A673 (cell line): ENCODE data around the gene PSG11. TPM values are rescaled to one million over a fixed set of nuclear protein-coding genes. Genes with fewer than 3 reads are reported as not detected.
"Not testable (repeated sequence)": the region's sequence is repeated elsewhere in the genome, so short reads cannot be mapped to it uniquely, and the experiment has no call there.

Source experiments
- BruUV-seq: library from RNA; stranded (reverse); fragments of 400-500 nt; replicated peaks from 2 replicates; lab custom pipeline; 2021; lab: Mats Ljungman, UMichigan
- CTCF ChIA-PET: fragments of 300-600 bp; sonication (Branson Sonifier 250); formaldehyde crosslinking; loops from one replicate; lab custom pipeline; 2022; ENCODE audit warnings: antibody characterized with exemption; lab: Charles Lee
- POLR2A ChIA-PET: fragments of 300-600 bp; sonication (Branson Sonifier 250); formaldehyde crosslinking; loops from one replicate; lab custom pipeline; 2022; ENCODE audit warnings: antibody characterized with exemption; ENCODE audit not compliant: low non-redundant PET; lab: Charles Lee
- DNase-seq: peaks from one replicate; pipeline ENCODE4 v3.0.0-alpha.2; 2015; ENCODE audit warnings: low spot score
- H3K27ac ChIP-seq: fragments of 200-600 bp; sonication (generic); 2 replicates; pipeline ENCODE4 v1.5.1; 2016; ENCODE audit warnings: mixed run types, low read depth, mild to moderate bottlenecking, mixed read lengths, antibody characterized with exemption, low read length; ENCODE audit not compliant: poor library complexity, severe bottlenecking
- H3K27me3 ChIP-seq: fragments of 200-600 bp; sonication (generic); replicated peaks from 2 replicates; pipeline ENCODE4 v1.6.1; 2017; ENCODE audit warnings: mixed run types, low read depth, mild to moderate bottlenecking, mixed read lengths, antibody characterized with exemption, low read length; ENCODE audit not compliant: insufficient read depth, poor library complexity
- H3K36me3 ChIP-seq: fragments of 200-600 bp; sonication (generic); 2 replicates; pipeline ENCODE4 v1.6.1; 2016; ENCODE audit warnings: mixed run types, mild to moderate bottlenecking, mixed read lengths, antibody characterized with exemption, low read length; ENCODE audit not compliant: insufficient read depth, poor library complexity, severe bottlenecking
- H3K4me1 ChIP-seq: fragments of 200-600 bp; sonication (generic); 2 replicates; pipeline ENCODE4 v1.6.1; 2017; ENCODE audit warnings: mixed run types, mild to moderate bottlenecking, mixed read lengths, antibody characterized with exemption, low read length; ENCODE audit not compliant: insufficient read depth, poor library complexity, severe bottlenecking
- H3K4me3 ChIP-seq: fragments of 200-600 bp; sonication (generic); 2 replicates; pipeline ENCODE4 v1.5.1; 2016; ENCODE audit warnings: low read depth, mixed run types, mild to moderate bottlenecking, mixed read lengths, low read length; ENCODE audit not compliant: poor library complexity, severe bottlenecking
- H3K9me3 ChIP-seq: fragments of 200-600 bp; sonication (generic); 2 replicates; pipeline ENCODE4 v1.6.1; 2016; ENCODE audit warnings: mixed run types, low read depth, mild to moderate bottlenecking, mixed read lengths, antibody characterized with exemption, low read length; ENCODE audit not compliant: poor library complexity, severe bottlenecking
- intact Hi-C: fragments of 100-400 bp; cut with micrococcal nuclease; formaldehyde crosslinking; loops from one replicate; pipeline ENCODE4 v1.10.0; 2022; ENCODE audit not compliant: unreplicated experiment
- total RNA-seq: library from RNA; stranded (reverse); gene quantifications from 2 replicates; pipeline ENCODE4 v1.2.3, GENCODE V29; 2021

The PSG11 gene
- total RNA-seq, 1 experiment from 2014 or later: not detected

DNA sequence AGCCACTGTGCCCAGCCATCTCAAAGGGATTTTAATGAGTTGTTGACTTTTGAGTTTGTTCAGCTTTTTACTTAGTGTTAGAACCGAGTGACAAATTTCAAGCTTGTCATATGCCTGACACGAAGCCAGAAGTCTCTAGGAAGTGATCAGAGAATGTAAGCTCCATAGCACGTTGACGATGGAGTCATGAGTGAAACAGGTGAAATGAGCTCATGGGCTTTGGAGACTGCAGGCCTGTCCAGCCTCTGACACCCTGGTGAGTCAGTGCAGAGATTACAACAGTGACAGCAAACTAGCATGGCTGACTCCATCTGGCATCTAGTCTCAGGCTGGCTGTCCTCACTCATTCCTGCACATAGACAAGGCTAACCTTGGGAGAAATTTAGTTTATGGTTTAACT is 4.6 kb downstream of the PSG11 start:
- POLR2A ChIA-PET, H3K9me3 ChIP-seq, H3K36me3 ChIP-seq, H3K27ac ChIP-seq, H3K4me1 ChIP-seq, BruUV-seq, DNase-seq, CTCF ChIA-PET, H3K27me3 ChIP-seq, H3K4me3 ChIP-seq, intact Hi-C loops: not testable (repeated sequence)

DNA sequence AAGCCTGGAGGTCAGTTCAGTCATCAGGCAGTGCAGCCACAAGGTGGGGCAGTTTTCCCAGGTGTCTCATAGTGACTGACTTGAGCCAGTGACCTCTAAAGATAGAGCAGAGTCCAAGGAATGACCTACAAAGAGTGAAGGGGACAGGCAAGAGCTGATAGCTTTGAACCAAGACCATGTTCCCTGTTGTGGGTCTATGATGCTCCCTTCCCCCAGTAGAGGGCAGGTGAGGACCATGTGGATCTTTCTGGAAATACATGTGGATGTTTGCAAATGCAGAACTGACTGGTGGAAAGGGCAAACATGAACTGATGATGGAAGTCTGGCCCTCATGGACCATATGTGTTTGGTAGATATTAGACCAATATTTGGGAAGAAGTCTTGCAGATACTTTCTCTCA is 6.7 kb downstream of the PSG11 start:
- H3K4me3 ChIP-seq, H3K9me3 ChIP-seq, CTCF ChIA-PET: not testable (repeated sequence)

DNA sequence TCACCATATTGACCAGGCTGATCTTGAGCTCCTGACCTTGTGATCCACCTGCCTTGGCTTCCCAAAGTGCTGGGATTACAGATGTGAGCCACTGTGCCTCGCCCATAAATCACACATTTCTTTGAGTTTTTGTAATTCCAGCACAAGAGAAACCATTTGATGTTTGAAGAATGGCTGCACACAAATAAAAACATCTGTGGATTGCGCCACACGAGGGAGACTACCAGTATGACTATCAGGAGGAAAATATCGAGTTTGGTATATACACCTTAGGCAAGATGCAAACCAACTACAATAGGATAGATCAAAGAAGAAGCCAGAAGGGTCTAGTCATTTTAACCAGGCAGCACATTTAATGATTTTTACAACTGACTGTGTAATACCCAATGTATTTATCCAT is 20.4 kb downstream of the PSG11 start:
- BruUV-seq, DNase-seq, POLR2A ChIA-PET, H3K27me3 ChIP-seq, intact Hi-C loops, H3K36me3 ChIP-seq, H3K4me1 ChIP-seq, H3K27ac ChIP-seq, H3K4me3 ChIP-seq, CTCF ChIA-PET, H3K9me3 ChIP-seq: not testable (repeated sequence)

More for the DNA sequence above, 6.7 kb downstream of the PSG11 start:
- POLR2A ChIA-PET, H3K27me3 ChIP-seq, H3K4me1 ChIP-seq, DNase-seq, H3K27ac ChIP-seq, BruUV-seq, intact Hi-C loops, H3K36me3 ChIP-seq: not testable (repeated sequence)

DNA sequence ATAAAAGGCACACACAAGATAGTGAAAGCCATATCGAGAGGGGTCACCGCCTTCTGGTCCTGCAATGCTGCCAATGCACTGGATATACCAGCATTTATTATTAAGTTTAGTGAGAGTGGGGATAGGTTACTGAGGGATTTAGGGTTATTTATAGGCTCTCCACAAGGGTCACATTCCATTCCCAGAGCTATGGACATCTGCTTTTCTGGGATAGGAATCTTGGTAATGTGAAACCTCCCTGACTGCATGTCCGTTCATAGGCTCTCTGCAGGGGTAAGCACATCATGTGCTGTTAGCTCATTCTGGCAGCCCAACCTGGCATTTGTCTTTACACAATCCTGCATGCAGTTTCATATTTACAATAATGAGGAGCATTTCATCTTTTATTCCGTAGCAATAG is 21.4 kb downstream of the PSG11 start:
- H3K27ac ChIP-seq, H3K4me3 ChIP-seq, H3K27me3 ChIP-seq, H3K4me1 ChIP-seq, intact Hi-C loops, BruUV-seq, H3K36me3 ChIP-seq, DNase-seq, CTCF ChIA-PET, H3K9me3 ChIP-seq, POLR2A ChIA-PET: not testable (repeated sequence)

DNA sequence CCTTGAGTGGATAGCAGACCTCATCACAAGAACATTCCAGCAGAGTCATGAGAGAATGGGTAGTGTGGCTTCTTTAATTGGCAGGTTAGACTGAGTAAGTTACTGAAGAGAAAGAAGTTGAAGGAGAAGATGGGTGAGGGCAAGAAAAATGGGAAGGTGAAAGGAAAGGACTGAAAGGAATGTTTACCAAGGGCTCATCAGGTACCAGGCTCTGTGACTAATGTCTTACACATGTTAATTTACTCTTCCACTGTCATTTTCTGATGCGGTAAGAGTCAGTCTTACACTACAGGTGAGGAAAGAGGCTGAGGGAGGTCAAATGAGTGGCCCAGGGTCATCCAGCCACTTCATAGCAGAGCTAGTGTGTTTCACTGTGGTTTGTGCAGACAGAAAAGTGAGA is 22.6 kb downstream of the PSG11 start:
- H3K27me3 ChIP-seq, intact Hi-C loops, H3K4me1 ChIP-seq, H3K4me3 ChIP-seq, CTCF ChIA-PET, BruUV-seq, H3K27ac ChIP-seq, H3K36me3 ChIP-seq, DNase-seq, POLR2A ChIA-PET, H3K9me3 ChIP-seq: not testable (repeated sequence)

DNA sequence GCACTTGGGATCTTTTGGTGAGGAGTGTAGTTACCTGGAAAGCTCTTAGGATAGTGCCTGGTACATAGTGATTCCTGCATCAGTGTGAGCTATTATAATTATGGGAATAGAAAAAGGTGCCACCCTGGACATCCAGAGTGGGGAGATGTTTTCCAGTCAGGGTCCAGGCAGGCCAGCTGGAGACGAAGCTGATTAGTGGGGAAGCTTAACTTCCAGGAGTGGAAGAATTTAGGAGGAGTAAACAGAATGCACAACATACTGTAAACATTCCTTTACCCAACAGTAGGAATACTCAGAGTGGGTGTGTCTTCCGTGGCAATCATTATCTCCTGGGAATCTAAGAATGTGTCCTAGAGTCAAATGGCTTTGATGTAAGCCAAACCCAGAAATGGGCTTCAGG is 23.3 kb downstream of the PSG11 start:
- BruUV-seq, H3K36me3 ChIP-seq, H3K27me3 ChIP-seq, DNase-seq, H3K4me3 ChIP-seq, H3K27ac ChIP-seq, POLR2A ChIA-PET, H3K4me1 ChIP-seq, intact Hi-C loops, CTCF ChIA-PET, H3K9me3 ChIP-seq: not testable (repeated sequence)

DNA sequence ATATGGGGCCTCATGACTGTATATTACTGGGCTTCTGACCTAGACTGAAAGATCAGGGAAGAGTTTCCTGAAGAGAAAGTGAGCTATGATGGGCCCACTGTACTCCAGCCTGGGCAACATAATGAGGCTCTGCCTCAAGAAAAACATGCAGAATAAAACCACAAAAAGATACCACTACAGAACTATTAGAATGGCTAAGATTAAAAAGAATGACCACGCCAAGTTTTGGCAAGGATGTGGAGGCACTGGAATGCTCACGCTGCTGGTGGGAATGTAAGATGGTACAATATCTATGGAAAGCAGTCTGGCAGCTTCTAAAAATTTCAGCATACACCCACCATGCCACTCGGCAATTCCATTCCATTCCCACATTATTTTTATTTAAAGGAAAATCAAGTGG is 30.1 kb downstream of the PSG11 start:
- CTCF ChIA-PET, H3K27me3 ChIP-seq, intact Hi-C loops, DNase-seq, BruUV-seq, H3K4me1 ChIP-seq, H3K36me3 ChIP-seq, POLR2A ChIA-PET, H3K27ac ChIP-seq, H3K4me3 ChIP-seq, H3K9me3 ChIP-seq: not testable (repeated sequence)

DNA sequence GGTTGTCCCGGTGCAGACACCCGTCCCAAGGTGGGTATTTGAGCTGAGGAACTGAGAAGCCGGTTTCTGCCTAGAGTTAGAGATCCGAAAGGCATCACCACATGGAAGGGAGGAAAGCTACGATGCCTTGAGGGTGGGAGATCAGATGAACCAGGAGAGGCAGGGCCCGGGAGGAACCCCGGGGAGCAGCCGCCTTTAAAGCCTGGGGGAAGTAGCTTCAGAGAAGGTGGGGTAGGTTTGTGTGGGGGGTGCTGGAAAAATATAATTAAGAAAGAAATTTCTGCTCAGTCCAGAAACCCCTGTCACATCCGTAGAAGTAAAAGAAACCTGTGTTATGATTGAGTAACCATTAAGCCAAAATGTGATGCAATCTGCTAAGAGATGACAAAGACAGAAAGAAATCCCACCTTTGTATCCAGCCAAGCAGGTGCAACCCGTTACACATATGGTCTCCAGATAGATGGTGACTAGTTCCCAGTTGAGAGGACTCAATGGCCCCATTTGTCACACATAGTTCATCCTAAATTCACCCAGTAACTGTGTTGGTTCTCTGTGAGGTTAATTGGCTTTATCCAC is 34.2 kb downstream of the PSG11 start:
- CTCF ChIA-PET, DNase-seq, H3K4me3 ChIP-seq, POLR2A ChIA-PET, H3K27me3 ChIP-seq, H3K4me1 ChIP-seq, intact Hi-C loops, H3K9me3 ChIP-seq, H3K36me3 ChIP-seq, H3K27ac ChIP-seq, BruUV-seq: not testable (repeated sequence)
